Hepatocyte (in vitro differentiated cells): ENCODE measurements around the gene LRCH1.
"Not testable (repeated sequence)": the region's sequence is repeated elsewhere in the genome, so short reads cannot be mapped to it uniquely, and the experiment has no call there.

ENCODE experiments used
- CTCF ChIP-seq: fragments of 200-600 bp; sonication (generic); IDR thresholded peaks from 2 replicates; pipeline ENCODE4 v1.5.1; 2016; ENCODE audit warnings: antibody characterized with exemption, mild to moderate bottlenecking; ENCODE audit not compliant: poor library complexity
- EZH2 ChIP-seq: fragments of 200-600 bp; sonication (generic); IDR thresholded peaks from 2 replicates; pipeline ENCODE4 v1.6.1; 2016; ENCODE audit warnings: antibody characterized with exemption, mild to moderate bottlenecking, borderline replicate concordance
- EZH2phosphoT487 ChIP-seq: fragments of 200-600 bp; sonication (generic); IDR thresholded peaks from one replicate; pipeline ENCODE4 v1.6.1; 2018; ENCODE audit warnings: antibody characterized with exemption, mild to moderate bottlenecking, low read depth, moderate library complexity; ENCODE audit not compliant: unreplicated experiment, severe bottlenecking

DNA sequence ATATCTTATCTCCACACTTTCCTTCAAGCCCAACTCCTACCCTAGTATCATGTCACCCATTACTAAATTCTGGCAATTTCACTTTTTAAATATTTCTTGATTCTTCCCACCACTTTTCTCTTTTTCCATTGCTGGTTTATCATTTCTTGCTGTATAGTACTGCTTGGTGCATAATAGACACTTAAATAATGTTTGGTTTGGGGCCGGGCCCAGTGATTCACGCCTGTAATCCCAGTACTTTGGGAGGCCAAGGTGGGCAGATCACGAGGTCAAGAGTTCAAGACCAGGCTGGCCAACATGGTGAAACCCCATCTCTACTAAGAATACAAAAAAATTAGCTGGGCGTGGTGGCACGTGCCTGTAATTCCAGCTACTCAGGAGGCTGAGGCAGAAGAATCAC is 35.2 kb upstream of the LRCH1 start:
- TF ChIP-seq CTCF, EZH2, EZH2phosphoT487: not testable (repeated sequence)
